HG03159 (cell line): Measurements from ENCODE around the gene NOS2.
"Not testable (repeated sequence)": the region's sequence is repeated elsewhere in the genome, so short reads cannot be mapped to it uniquely, and the experiment has no call there.

Source experiments
- ATAC-seq: cut with Tn5 transposase; IDR thresholded peaks from one replicate; pipeline ENCODE4 v1.9.1; 2021; ENCODE audit warnings: mild to moderate bottlenecking, moderate library complexity; ENCODE audit not compliant: unreplicated experiment

Gene NOS2

GRCh38 chr17:27733773-27734172 lies 66.6 kb downstream of the NOS2 start:
- no peak for ATAC-seq

GRCh38 chr17:27732746-27733145 lies 67.6 kb downstream of the NOS2 start:
- ATAC-seq, result not testable (repeated sequence)

- ATAC-seq, result not testable (repeated sequence)
These were observed 74.3 kb downstream of the NOS2 start for GRCh38 chr17:27725982-27726381.

- no peak for ATAC-seq
These were observed 78.5 kb downstream of the NOS2 start for GRCh38 chr17:27721797-27722196.
